Tibial nerve (tissue), 3 donors: ENCODE measurements around the gene KCNH1.

Experiments used
- POLR2A ChIP-seq, 2 donors: fragments of 450-650 bp; IDR thresholded peaks; one replicate each; pipeline ENCODE4 v1.6.1; 2017; ENCODE audit warnings: antibody characterized with exemption in 2 of 2, mild to moderate bottlenecking in 2 of 2, moderate library complexity in 2 of 2
- TF ChIP-seq, protein P1 (sequence below), 5 experiments: fragments of 200-600 bp in 3 of 5; fragments of 450-650 bp in 2 of 5; sonication (generic) in 3 of 5; IDR thresholded peaks; one replicate each; pipeline ENCODE4 v1.5.1; 2016 to 2019; ENCODE audit warnings: antibody characterized with exemption in 5 of 5, mild to moderate bottlenecking in 3 of 5, moderate library complexity in 2 of 5

DNA sequence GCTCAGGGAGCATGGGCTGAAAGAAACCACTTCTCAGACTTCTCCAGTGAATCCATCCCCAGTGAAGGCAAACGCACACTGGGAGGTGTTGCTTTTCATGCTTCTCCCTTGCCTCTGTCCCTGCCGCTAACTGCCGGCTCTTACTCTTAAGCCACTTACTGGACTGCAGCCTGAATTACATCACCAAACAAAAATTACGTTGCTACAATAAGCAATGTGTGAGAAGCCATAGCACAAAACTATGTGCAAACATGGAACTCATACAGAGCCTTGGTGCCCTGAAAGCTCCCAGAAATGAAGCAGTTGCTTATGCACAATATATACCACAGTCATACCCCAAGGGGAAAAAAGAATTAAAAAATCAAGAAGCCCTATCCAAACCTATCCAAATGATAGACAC lies 375.2 kb downstream of the KCNH1 start:
- TF ChIP-seq, protein P1, sequence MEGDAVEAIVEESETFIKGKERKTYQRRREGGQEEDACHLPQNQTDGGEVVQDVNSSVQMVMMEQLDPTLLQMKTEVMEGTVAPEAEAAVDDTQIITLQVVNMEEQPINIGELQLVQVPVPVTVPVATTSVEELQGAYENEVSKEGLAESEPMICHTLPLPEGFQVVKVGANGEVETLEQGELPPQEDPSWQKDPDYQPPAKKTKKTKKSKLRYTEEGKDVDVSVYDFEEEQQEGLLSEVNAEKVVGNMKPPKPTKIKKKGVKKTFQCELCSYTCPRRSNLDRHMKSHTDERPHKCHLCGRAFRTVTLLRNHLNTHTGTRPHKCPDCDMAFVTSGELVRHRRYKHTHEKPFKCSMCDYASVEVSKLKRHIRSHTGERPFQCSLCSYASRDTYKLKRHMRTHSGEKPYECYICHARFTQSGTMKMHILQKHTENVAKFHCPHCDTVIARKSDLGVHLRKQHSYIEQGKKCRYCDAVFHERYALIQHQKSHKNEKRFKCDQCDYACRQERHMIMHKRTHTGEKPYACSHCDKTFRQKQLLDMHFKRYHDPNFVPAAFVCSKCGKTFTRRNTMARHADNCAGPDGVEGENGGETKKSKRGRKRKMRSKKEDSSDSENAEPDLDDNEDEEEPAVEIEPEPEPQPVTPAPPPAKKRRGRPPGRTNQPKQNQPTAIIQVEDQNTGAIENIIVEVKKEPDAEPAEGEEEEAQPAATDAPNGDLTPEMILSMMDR (IDR thresholded peaks at IDR 0.05), result no peak
- TF ChIP-seq POLR2A (IDR thresholded peaks at IDR 0.05), result no peak
